GM12878 (cell line): ENCODE results near the gene FBN3.

Experiments used
- CTCF ChIP-seq, 3 experiments: IDR thresholded peaks in 2 of 3; conservative IDR thresholded peaks in 1 of 3; 2 replicates each; pipeline ENCODE4 v1.5.1; 2011; ENCODE audit warnings: low read depth in 3 of 3, low read length in 3 of 3, mild to moderate bottlenecking in 3 of 3, control low read depth in 2 of 3, moderate library complexity in 2 of 3, inconsistent platforms in 1 of 3, mixed read lengths in 1 of 3; ENCODE audit not compliant: control insufficient read depth in 2 of 3, insufficient read depth in 1 of 3; ENCODE audit errors: extremely low read depth in 1 of 3
- EGR1 ChIP-seq, 2 experiments: IDR thresholded peaks; 1 replicate in 1 of 2; 2 replicates in 1 of 2; pipeline ENCODE4 v1.6.1; 2011 to 2012; ENCODE audit warnings: low read depth in 2 of 2, low read length in 2 of 2, borderline replicate concordance in 1 of 2, mild to moderate bottlenecking in 1 of 2, moderate library complexity in 1 of 2
- EZH2 ChIP-seq: IDR thresholded peaks from 2 replicates; pipeline ENCODE4 v1.6.1; 2012; ENCODE audit warnings: low read depth, mild to moderate bottlenecking, control low read depth, inconsistent platforms, low read length, borderline replicate concordance; ENCODE audit not compliant: control insufficient read depth
- FOXK2 ChIP-seq: fragments of 450-650 bp; IDR thresholded peaks from 2 replicates; pipeline ENCODE4 v1.6.1; 2017; ENCODE audit warnings: mild to moderate bottlenecking, moderate library complexity
- HDAC6 ChIP-seq: fragments of 200-600 bp; sonication (generic); IDR thresholded peaks from one replicate; pipeline ENCODE4 v1.8.0; 2017; ENCODE audit warnings: antibody characterized with exemption; ENCODE audit not compliant: unreplicated experiment
- MLLT1 ChIP-seq: fragments of 450-650 bp; IDR thresholded peaks from 2 replicates; pipeline ENCODE4 v1.6.1; 2016; ENCODE audit warnings: mild to moderate bottlenecking
- MXI1 ChIP-seq: fragments of 150-350 bp; IDR thresholded peaks from 2 replicates; pipeline ENCODE4 v1.6.1; 2011; ENCODE audit warnings: low read depth, mild to moderate bottlenecking, inconsistent platforms, low read length, improper control_type of control experiment
- POLR2A ChIP-seq: IDR thresholded peaks from 2 replicates; pipeline ENCODE4 v1.6.1; 2011; ENCODE audit warnings: low read depth, mild to moderate bottlenecking, low read length
- POU2F2 ChIP-seq: IDR thresholded peaks from 3 replicates; pipeline ENCODE4 v1.6.1; 2011; ENCODE audit warnings: low read depth, mild to moderate bottlenecking, low read length, borderline replicate concordance
- RAD51 ChIP-seq: fragments of 450-650 bp; IDR thresholded peaks from 2 replicates; pipeline ENCODE4 v1.6.1; 2016; ENCODE audit warnings: moderate library complexity, mild to moderate bottlenecking, inconsistent platforms
- SUZ12 ChIP-seq: fragments of 200-600 bp; sonication (generic); IDR thresholded peaks from one replicate; pipeline ENCODE4 v1.6.1; 2018; ENCODE audit warnings: antibody characterized with exemption, mild to moderate bottlenecking; ENCODE audit not compliant: unreplicated experiment
- USF2 ChIP-seq: IDR thresholded peaks from 2 replicates; pipeline ENCODE4 v1.6.1; 2011; ENCODE audit warnings: low read depth, low read length, improper control_type of control experiment, borderline replicate concordance

- TF ChIP-seq SUZ12: no peak
- no peak for TF ChIP-seq POLR2A
- no peak for TF ChIP-seq RAD51
- TF ChIP-seq CTCF (IDR thresholded peaks at IDR 0.05 in 2 of 3, conservative IDR thresholded peaks at IDR 0.05 in 1 of 3; ENCODE audit: control insufficient read depth in 2 of 3, extremely low read depth in 1 of 3, insufficient read depth in 1 of 3, low read depth in 3 of 3, low read length in 3 of 3): no peak
- no peak for TF ChIP-seq MLLT1
- TF ChIP-seq EZH2: no peak
- no peak for TF ChIP-seq EGR1 (IDR thresholded peaks at IDR 0.05; ENCODE audit: borderline replicate concordance in 1 of 2, low read depth in 2 of 2, low read length in 2 of 2)
- TF ChIP-seq POU2F2: no peak
- no peak for TF ChIP-seq FOXK2
- TF ChIP-seq USF2: no peak
- TF ChIP-seq MXI1: no peak
- no peak for TF ChIP-seq HDAC6
Measured at GRCh38 chr19:8084152-8084551, 65.2 kb downstream of the FBN3 start.
